Osteocyte (in vitro differentiated cells): ENCODE data around the gene DPF3. TPM values are rescaled to one million over a fixed set of nuclear protein-coding genes. Genes with fewer than 3 reads are reported as not detected.

ENCODE experiments used
- DNase-seq: peaks from one replicate; pipeline ENCODE4 v3.0.0; 2021; ENCODE audit warnings: mixed read lengths; ENCODE audit not compliant: unreplicated experiment; ENCODE audit errors: extremely low spot score
- H3K27ac Mint-ChIP-seq: one replicate; pipeline ENCODE4 v1.8.0; 2021; ENCODE audit warnings: mild to moderate bottlenecking, mixed read lengths; ENCODE audit not compliant: unreplicated experiment
- H3K27me3 Mint-ChIP-seq: one replicate; pipeline ENCODE4 v1.8.0; 2021; ENCODE audit warnings: mixed read lengths; ENCODE audit not compliant: unreplicated experiment
- H3K36me3 Mint-ChIP-seq: one replicate; pipeline ENCODE4 v1.8.0; 2021; ENCODE audit warnings: mixed read lengths; ENCODE audit not compliant: unreplicated experiment
- H3K4me1 Mint-ChIP-seq: one replicate; pipeline ENCODE4 v1.8.0; 2021; ENCODE audit warnings: mixed read lengths; ENCODE audit not compliant: unreplicated experiment
- H3K4me3 Mint-ChIP-seq: one replicate; pipeline ENCODE4 v1.8.0; 2021; ENCODE audit warnings: mild to moderate bottlenecking, moderate library complexity, mixed read lengths; ENCODE audit not compliant: unreplicated experiment
- H3K9me3 Mint-ChIP-seq: one replicate; pipeline ENCODE4 v1.8.0; 2021; ENCODE audit warnings: mixed read lengths; ENCODE audit not compliant: unreplicated experiment
- total RNA-seq: library from RNA; stranded (reverse); gene quantifications from 2 replicates; pipeline ENCODE4 v1.2.1, GENCODE V29; 2021
- TF ChIP-seq, protein P1 (sequence below): fragments of 200-600 bp; sonication (generic); IDR thresholded peaks from 2 replicates; pipeline ENCODE4 v1.5.0; 2021; ENCODE audit warnings: antibody characterized with exemption, mild to moderate bottlenecking, moderate library complexity

DPF3 gene
- total RNA-seq, 1 donor from 2014 or later: 5.8 TPM

DNA sequence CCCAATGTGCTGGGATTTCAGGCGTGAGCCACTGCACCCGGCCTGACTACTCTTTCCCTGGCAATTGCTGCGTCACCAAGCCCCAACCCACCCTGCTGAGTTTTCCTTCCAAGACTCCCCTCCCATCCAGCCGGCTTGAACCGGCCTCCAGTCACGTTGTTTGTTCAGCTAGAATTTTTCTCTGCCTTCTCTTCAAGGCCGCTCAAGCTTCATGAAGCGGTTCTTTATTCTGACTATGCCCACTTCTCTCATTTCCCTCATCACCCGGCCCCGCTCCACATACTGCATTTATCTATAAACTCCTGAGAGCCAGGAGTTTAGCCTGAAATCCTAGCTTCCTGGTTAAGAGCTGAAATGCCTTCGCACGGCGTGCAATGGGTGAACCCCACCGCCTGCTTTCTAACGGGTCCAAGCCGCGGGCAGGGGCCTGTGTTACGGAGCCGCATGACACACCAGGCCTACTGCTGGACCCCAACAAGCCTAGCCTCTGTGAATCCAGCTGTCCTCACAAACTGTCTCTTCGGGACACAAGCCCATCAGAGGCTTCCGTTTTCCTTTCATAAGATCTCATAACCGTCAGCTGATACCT, 31.4 kb upstream of the DPF3 start:
- H3K4me3 Mint-ChIP-seq: peak overlapping the region; percentile 95
- TF ChIP-seq, protein P1, sequence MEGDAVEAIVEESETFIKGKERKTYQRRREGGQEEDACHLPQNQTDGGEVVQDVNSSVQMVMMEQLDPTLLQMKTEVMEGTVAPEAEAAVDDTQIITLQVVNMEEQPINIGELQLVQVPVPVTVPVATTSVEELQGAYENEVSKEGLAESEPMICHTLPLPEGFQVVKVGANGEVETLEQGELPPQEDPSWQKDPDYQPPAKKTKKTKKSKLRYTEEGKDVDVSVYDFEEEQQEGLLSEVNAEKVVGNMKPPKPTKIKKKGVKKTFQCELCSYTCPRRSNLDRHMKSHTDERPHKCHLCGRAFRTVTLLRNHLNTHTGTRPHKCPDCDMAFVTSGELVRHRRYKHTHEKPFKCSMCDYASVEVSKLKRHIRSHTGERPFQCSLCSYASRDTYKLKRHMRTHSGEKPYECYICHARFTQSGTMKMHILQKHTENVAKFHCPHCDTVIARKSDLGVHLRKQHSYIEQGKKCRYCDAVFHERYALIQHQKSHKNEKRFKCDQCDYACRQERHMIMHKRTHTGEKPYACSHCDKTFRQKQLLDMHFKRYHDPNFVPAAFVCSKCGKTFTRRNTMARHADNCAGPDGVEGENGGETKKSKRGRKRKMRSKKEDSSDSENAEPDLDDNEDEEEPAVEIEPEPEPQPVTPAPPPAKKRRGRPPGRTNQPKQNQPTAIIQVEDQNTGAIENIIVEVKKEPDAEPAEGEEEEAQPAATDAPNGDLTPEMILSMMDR: no peak
- no peaks in the 10 kb centered on the region for H3K36me3 Mint-ChIP-seq
- no peak for DNase-seq
- H3K9me3 Mint-ChIP-seq: no peaks in the 10 kb centered on the region
- H3K4me1 Mint-ChIP-seq: peaks cover 17% of the 10 kb centered on the region
- peak overlapping the region; percentile 87 for H3K27ac Mint-ChIP-seq
- no peaks in the 10 kb centered on the region for H3K27me3 Mint-ChIP-seq

DNA sequence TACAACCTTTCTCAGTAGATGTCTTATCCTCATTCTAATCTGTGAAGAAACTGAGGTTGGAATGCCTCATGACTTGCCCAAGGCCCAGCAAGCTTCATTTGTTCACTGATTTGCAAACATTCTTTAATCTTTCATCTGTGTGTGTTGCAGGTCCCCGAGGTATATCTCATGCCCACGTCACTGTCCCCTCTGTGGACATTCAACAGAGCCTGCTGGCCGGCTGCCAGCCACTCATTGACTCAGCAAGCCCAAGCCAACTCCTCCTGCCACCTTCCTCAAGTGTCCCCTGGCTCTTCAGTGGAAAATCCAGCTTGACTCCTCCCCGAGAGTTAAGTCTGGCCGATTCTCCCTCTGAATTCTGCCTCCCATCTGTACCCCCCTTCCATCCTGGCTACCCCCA, 30.4 kb upstream of the DPF3 start:
- Mint-ChIP-seq H3K9me3 (no peaks in the 10 kb centered on the region), H3K27me3 (no peaks in the 10 kb centered on the region), H3K4me3 (no peak overlapping the region), H3K4me1 (peaks cover 17% of the 10 kb centered on the region), H3K27ac (no peak overlapping the region), H3K36me3 (no peaks in the 10 kb centered on the region)
- no peak for DNase-seq
- TF ChIP-seq, protein P1: no peak

DNA sequence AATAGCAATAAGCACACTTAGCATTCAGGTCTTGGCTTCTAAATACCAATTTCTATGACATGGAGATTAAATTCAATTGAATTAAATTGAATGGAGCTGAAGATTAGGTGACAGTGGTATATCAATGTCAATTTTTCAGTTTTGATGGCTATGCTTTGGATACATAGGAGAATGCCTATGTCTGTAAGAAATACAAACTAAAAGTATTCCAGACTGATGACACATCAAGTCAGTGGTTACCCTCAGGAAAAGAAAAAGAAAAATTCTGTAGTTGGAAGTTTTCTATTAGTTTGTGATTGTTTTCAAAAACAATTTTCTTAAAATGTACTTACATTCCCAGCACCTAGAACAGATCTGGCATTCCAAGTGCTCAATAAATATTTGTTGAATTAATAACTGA, 27.5 kb upstream of the DPF3 start:
- Mint-ChIP-seq H3K9me3 (no peaks in the 10 kb centered on the region), H3K4me3 (no peak overlapping the region), H3K36me3 (no peaks in the 10 kb centered on the region), H3K4me1 (peaks cover 24% of the 10 kb centered on the region), H3K27ac (no peak overlapping the region), H3K27me3 (no peaks in the 10 kb centered on the region)
- TF ChIP-seq, protein P1: no peak
- DNase-seq: no peak

DNA sequence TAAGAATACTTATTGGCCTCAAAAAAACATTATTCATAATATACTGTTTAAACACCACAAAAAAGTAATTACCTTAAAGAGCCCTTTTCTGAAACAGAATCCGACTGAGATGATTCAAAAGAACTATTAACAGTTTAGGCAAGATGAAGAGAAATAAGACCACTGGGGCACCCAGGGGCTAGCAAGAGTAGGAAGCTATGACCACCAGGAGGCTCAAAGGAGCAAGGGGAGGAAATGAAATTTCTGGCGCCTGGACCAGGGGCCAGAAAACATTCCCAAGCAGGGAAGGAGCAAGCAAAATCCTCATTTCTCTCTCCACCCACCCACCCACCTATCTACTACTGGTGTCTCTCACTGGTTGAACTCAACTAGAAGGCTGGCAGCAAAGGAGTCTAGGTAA, 26.1 kb upstream of the DPF3 start:
- Mint-ChIP-seq H3K27me3 (no peaks in the 10 kb centered on the region), H3K36me3 (no peaks in the 10 kb centered on the region), H3K27ac (no peak overlapping the region), H3K9me3 (no peaks in the 10 kb centered on the region), H3K4me1 (peaks cover 20% of the 10 kb centered on the region), H3K4me3 (no peak overlapping the region)
- TF ChIP-seq, protein P1: no peak
- no peak for DNase-seq

DNA sequence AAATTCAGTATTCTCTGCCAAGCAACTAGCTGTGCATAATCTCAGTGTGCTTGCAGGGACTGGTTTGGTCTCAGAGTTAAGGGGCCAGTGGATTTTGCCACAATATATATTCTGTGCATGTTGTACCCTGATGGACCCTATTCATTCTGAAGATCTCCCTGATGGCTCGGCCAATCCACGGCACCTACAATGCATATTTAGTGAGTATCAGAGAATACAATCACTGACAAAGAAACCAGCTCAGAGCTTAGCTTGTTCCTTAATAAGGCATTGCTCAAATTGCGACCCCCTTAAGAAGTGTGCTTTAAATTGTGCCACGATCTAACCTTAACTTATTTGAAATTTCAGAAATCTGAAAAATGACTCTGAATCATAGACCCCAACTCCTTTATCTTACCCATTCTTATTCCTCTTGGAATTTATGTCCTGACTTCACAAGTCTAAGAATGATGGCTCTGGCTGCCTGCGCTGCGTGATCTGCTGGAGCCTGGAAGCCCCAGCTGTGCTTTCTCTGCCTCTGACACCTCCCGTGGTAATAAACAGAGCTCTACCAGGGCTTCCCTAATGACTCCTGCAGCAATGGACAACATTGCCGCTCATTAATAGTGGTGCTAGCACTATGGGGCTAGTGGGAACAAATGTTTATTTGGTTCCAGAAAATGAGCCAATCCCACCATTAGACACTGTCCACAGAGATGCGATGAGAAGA, 23.3 kb upstream of the DPF3 start:
- H3K4me3 Mint-ChIP-seq: no peak overlapping the region
- no peak overlapping the region for H3K27ac Mint-ChIP-seq
- no peaks in the 10 kb centered on the region for H3K9me3 Mint-ChIP-seq
- no peak for DNase-seq
- peaks cover 27% of the 10 kb centered on the region for H3K4me1 Mint-ChIP-seq
- no peaks in the 10 kb centered on the region for H3K27me3 Mint-ChIP-seq
- H3K36me3 Mint-ChIP-seq: no peaks in the 10 kb centered on the region
- TF ChIP-seq, protein P1: no peak
